Cardiac fibroblast (primary cell): ENCODE measurements around the gene SCRN1.

ENCODE experiments used
- DNase-seq, 2 donors: peaks; one replicate each; pipeline versions ENCODE4 v3.0.0 to v3.0.0-alpha.2; 2010; ENCODE audit warnings: low read depth in 2 of 2
- H3K4me3 ChIP-seq, 2 donors: replicated peaks in 1 of 2; 1 replicate in 1 of 2; 2 replicates in 1 of 2; pipeline ENCODE4 v1.5.1; 2011; ENCODE audit warnings: low read depth in 2 of 2, low read length in 2 of 2, mild to moderate bottlenecking in 2 of 2, moderate library complexity in 1 of 2
- CTCF ChIP-seq: IDR thresholded peaks from one replicate; pipeline ENCODE4 v1.5.1; 2011; ENCODE audit warnings: low read depth, mild to moderate bottlenecking, low read length, inconsistent platforms

Gene SCRN1

GRCh38 chr7:30028749-30029635 is 39.4 kb upstream of the SCRN1 start:
- TF ChIP-seq CTCF = peak; percentile 24
- peak overlapping the region; percentile 81 to 82 for H3K4me3 ChIP-seq
- peak; percentile 41 to 45 for DNase-seq

- H3K4me3 ChIP-seq = peak within 1 kb of the TSS; percentile 81 to 82
- DNase-seq = peak; percentile 84 to 91
- no peak for TF ChIP-seq CTCF
Observed at GRCh38 chr7:30028216-30028748, 38.7 kb upstream of the SCRN1 start, which contains the start of gene PLEKHA8. Gene PLEKHA8, plus strand, starts transcription at chr7:30028412. Its CDS starts 351 bp downstream, at chr7:30028763.

- no peak for TF ChIP-seq CTCF
- H3K4me3 ChIP-seq = peak overlapping the region; percentile 81 to 82
- DNase-seq = no peak
Observed at GRCh38 chr7:30027740-30028215, 38.2 kb upstream of the SCRN1 start.

GRCh38 chr7:30027065-30027456 is 37.5 kb upstream of the SCRN1 start:
- TF ChIP-seq CTCF = no peak
- H3K4me3 ChIP-seq = peak overlapping the region; percentile 59 to 82
- DNase-seq = peak; percentile 44 to 68

GRCh38 chr7:30026229-30027064 is 36.8 kb upstream of the SCRN1 start, which contains the start of gene FKBP14:
Gene FKBP14, minus strand, starts transcription at chr7:30026702. Its CDS starts 194 bp downstream, at chr7:30026508.
- peak within 1 kb of the TSS; percentile 59 to 82 for H3K4me3 ChIP-seq
- no peak for TF ChIP-seq CTCF
- DNase-seq = peak; percentile 100

- H3K4me3 ChIP-seq = no peak overlapping the region
- TF ChIP-seq CTCF = no peak
- no peak for DNase-seq
Observed at GRCh38 chr7:30023524-30023923, 33.9 kb upstream of the SCRN1 start.
